Keratinocyte (primary cell): ENCODE data around the gene KDM7A.

Experiments
- CTCF ChIP-seq, 3 experiments: IDR thresholded peaks in 1 of 3; conservative IDR thresholded peaks in 1 of 3; optimal IDR thresholded peaks in 1 of 3; 2 replicates in 2 of 3; 3 replicates in 1 of 3; pipeline versions ENCODE3 to v1.5.1; 2011; ENCODE audit warnings: low read length in 3 of 3, mild to moderate bottlenecking in 3 of 3, moderate library complexity in 2 of 3, control low read depth in 1 of 3, inconsistent platforms in 1 of 3; ENCODE audit not compliant: insufficient read depth in 2 of 3; ENCODE audit errors: extremely low read depth in 1 of 3
- EZH2 ChIP-seq: IDR thresholded peaks from one replicate; pipeline ENCODE4 v1.6.1; 2012; ENCODE audit warnings: inconsistent platforms, mild to moderate bottlenecking, low read length, moderate library complexity

- TF ChIP-seq CTCF (optimal IDR thresholded peaks at IDR 0.05 in 1 of 3, IDR thresholded peaks at IDR 0.05 in 1 of 3, conservative IDR thresholded peaks at IDR 0.05 in 1 of 3; ENCODE audit: extremely low read depth in 1 of 3, insufficient read depth in 2 of 3, low read length in 3 of 3), result no peak
- no peak for TF ChIP-seq EZH2
These were observed 42.7 kb downstream of the KDM7A start for GRCh38 chr7:140134039-140134438.
